Measurements from ENCODE around the gene CFAP141. TPM values are rescaled to one million over a fixed set of nuclear protein-coding genes. Genes with fewer than 3 reads are reported as not detected.

The CFAP141 gene
- total RNA-seq, 1 experiment from 2014 or later, result not detected

GRCh38 chr1:154155251-154155650, 50.9 kb downstream of the CFAP141 start:
- ATAC-seq (no peak), DNase-seq (ENCODE audit: low read depth, low spot score) (no peak)
- ChIA-PET RAD21 (ENCODE audit: low non-redundant PET in 1 of 2, low total read pairs in 2 of 2, uncharacterized antibody in 2 of 2, unreplicated experiment in 2 of 2) (no interaction called here), CTCF (no interaction called here), POLR2A (no interaction called here)
- Histone ChIP-seq H3K9ac (ENCODE audit: low read length) (no peak overlapping the region), H3K36me3 (ENCODE audit: control insufficient read depth in 1 of 2, insufficient read depth in 2 of 2, low read length in 2 of 2) (peaks cover 13 to 28% of the 10 kb centered on the region in 2 experiments; a peak in 3 of 4 replicates), H3K79me2 (ENCODE audit: insufficient read depth, low read length) (peaks cover 20% of the 10 kb centered on the region), H3K4me3 (replicated peaks in 1 of 2; ENCODE audit: low read depth in 1 of 2, low read length in 2 of 2) (no peak overlapping the region), H3K9me2 (ENCODE audit: insufficient read depth) (no peaks in the 10 kb centered on the region), H4K20me1 (ENCODE audit: insufficient read depth) (no peaks in the 10 kb centered on the region), H3K9me3 (ENCODE audit: control insufficient read depth in 1 of 2, insufficient read depth in 1 of 2, low read depth in 1 of 2, low read length in 2 of 2) (no peaks in the 10 kb centered on the region), H3K27ac (ENCODE audit: low read depth, low read length) (no peak overlapping the region), H3K27me3 (ENCODE audit: insufficient read depth, low read length) (no peaks in the 10 kb centered on the region), H3K4me1 (ENCODE audit: control insufficient read depth in 1 of 2, insufficient read depth in 2 of 2, low read length in 2 of 2) (no peaks in the 10 kb centered on the region), H2AFZ (ENCODE audit: low read depth, low read length, poor library complexity, severe bottlenecking) (no peak overlapping the region), H3K4me2 (ENCODE audit: low read length) (no peak overlapping the region)
- TF ChIP-seq ELF1 (IDR thresholded peaks at IDR 0.05; ENCODE audit: borderline replicate concordance, low read depth), result no peak
- TF ChIP-seq, protein P1, sequence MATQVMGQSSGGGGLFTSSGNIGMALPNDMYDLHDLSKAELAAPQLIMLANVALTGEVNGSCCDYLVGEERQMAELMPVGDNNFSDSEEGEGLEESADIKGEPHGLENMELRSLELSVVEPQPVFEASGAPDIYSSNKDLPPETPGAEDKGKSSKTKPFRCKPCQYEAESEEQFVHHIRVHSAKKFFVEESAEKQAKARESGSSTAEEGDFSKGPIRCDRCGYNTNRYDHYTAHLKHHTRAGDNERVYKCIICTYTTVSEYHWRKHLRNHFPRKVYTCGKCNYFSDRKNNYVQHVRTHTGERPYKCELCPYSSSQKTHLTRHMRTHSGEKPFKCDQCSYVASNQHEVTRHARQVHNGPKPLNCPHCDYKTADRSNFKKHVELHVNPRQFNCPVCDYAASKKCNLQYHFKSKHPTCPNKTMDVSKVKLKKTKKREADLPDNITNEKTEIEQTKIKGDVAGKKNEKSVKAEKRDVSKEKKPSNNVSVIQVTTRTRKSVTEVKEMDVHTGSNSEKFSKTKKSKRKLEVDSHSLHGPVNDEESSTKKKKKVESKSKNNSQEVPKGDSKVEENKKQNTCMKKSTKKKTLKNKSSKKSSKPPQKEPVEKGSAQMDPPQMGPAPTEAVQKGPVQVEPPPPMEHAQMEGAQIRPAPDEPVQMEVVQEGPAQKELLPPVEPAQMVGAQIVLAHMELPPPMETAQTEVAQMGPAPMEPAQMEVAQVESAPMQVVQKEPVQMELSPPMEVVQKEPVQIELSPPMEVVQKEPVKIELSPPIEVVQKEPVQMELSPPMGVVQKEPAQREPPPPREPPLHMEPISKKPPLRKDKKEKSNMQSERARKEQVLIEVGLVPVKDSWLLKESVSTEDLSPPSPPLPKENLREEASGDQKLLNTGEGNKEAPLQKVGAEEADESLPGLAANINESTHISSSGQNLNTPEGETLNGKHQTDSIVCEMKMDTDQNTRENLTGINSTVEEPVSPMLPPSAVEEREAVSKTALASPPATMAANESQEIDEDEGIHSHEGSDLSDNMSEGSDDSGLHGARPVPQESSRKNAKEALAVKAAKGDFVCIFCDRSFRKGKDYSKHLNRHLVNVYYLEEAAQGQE (IDR thresholded peaks at IDR 0.05; ENCODE audit: low read depth), result no peak
- no peak for TF ChIP-seq SP1 (IDR thresholded peaks at IDR 0.05; ENCODE audit: low read depth)
- no peak for TF ChIP-seq FOSL1 (IDR thresholded peaks at IDR 0.05; ENCODE audit: low read depth)
- no peak for TF ChIP-seq EZH2 (IDR thresholded peaks at IDR 0.05)
- TF ChIP-seq, protein P2, sequence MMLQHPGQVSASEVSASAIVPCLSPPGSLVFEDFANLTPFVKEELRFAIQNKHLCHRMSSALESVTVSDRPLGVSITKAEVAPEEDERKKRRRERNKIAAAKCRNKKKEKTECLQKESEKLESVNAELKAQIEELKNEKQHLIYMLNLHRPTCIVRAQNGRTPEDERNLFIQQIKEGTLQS (IDR thresholded peaks at IDR 0.05), result no peak
- TF ChIP-seq JUND (IDR thresholded peaks at IDR 0.05), result no peak
- TF ChIP-seq SRF (IDR thresholded peaks at IDR 0.05; ENCODE audit: low read depth), result no peak
- TF ChIP-seq YY1 (IDR thresholded peaks at IDR 0.05; ENCODE audit: extremely low read depth, insufficient replicate concordance, low read depth, low read length), result no peak
- TF ChIP-seq, protein P3, sequence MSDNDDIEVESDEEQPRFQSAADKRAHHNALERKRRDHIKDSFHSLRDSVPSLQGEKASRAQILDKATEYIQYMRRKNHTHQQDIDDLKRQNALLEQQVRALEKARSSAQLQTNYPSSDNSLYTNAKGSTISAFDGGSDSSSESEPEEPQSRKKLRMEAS (IDR thresholded peaks at IDR 0.05), result no peak
- TF ChIP-seq EZH2phosphoT487 (IDR thresholded peaks at IDR 0.05; ENCODE audit: borderline replicate concordance), result no peak
- TF ChIP-seq POLR2AphosphoS5 (IDR thresholded peaks at IDR 0.05; ENCODE audit: low read depth, low read length), result no peak
- TF ChIP-seq POLR2A (IDR thresholded peaks at IDR 0.05; ENCODE audit: borderline replicate concordance, extremely low read depth, insufficient read depth, insufficient read length), result no peak
- TF ChIP-seq, protein P4, sequence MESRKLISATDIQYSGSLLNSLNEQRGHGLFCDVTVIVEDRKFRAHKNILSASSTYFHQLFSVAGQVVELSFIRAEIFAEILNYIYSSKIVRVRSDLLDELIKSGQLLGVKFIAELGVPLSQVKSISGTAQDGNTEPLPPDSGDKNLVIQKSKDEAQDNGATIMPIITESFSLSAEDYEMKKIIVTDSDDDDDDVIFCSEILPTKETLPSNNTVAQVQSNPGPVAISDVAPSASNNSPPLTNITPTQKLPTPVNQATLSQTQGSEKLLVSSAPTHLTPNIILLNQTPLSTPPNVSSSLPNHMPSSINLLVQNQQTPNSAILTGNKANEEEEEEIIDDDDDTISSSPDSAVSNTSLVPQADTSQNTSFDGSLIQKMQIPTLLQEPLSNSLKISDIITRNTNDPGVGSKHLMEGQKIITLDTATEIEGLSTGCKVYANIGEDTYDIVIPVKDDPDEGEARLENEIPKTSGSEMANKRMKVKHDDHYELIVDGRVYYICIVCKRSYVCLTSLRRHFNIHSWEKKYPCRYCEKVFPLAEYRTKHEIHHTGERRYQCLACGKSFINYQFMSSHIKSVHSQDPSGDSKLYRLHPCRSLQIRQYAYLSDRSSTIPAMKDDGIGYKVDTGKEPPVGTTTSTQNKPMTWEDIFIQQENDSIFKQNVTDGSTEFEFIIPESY (IDR thresholded peaks at IDR 0.05; ENCODE audit: extremely low read depth, insufficient replicate concordance, low read length), result no peak
- TF ChIP-seq TCF7L2 (IDR thresholded peaks at IDR 0.05; ENCODE audit: borderline replicate concordance, extremely low read depth, insufficient read depth, insufficient read length), result no peak
- intact Hi-C loops (cut with micrococcal nuclease), result no loop called here
- no TSS peak for BruUV-seq (replicated peaks)

All from HCT116 (cell line).